B cell (primary cell): ENCODE results near the gene VIPR2.

ENCODE experiments used
- EZH2 ChIP-seq: IDR thresholded peaks from 2 replicates; pipeline ENCODE4 v1.6.1; 2012; ENCODE audit warnings: borderline replicate concordance, low read depth, mild to moderate bottlenecking, moderate library complexity, low read length; ENCODE audit not compliant: insufficient read depth, poor library complexity, severe bottlenecking
- TF ChIP-seq, protein P1 (sequence below): fragments of 200-600 bp; IDR thresholded peaks from one replicate; pipeline ENCODE4 v1.8.0; 2022; ENCODE audit warnings: antibody characterized with exemption, mild to moderate bottlenecking

DNA sequence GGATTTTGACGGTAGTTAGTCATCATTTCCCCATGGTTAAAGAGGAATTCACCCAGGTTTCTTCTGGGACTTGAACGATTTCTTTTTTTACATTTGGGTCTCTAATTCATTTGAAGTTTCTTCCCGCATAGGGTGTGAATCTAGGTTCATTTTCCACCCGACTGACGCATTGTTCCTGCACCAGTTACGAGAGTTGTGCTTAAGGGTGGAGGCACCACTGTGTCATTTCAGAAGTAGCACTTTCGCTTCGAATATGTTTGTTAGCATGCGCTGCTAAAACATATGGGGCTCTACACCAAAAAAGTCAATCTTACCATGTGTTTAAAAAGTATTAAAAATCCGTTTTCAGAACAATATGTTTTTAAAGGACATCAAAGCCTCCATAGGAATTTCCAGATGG lies 140.3 kb downstream of the VIPR2 start:
- TF ChIP-seq, protein P1, sequence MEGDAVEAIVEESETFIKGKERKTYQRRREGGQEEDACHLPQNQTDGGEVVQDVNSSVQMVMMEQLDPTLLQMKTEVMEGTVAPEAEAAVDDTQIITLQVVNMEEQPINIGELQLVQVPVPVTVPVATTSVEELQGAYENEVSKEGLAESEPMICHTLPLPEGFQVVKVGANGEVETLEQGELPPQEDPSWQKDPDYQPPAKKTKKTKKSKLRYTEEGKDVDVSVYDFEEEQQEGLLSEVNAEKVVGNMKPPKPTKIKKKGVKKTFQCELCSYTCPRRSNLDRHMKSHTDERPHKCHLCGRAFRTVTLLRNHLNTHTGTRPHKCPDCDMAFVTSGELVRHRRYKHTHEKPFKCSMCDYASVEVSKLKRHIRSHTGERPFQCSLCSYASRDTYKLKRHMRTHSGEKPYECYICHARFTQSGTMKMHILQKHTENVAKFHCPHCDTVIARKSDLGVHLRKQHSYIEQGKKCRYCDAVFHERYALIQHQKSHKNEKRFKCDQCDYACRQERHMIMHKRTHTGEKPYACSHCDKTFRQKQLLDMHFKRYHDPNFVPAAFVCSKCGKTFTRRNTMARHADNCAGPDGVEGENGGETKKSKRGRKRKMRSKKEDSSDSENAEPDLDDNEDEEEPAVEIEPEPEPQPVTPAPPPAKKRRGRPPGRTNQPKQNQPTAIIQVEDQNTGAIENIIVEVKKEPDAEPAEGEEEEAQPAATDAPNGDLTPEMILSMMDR: no peak
- no peak for TF ChIP-seq EZH2
